SK-N-SH (cell line): Measurements from ENCODE around the gene SLC13A1.

Experiments
- CTCF ChIP-seq: fragments of 200-600 bp; sonication (generic); IDR thresholded peaks from 2 replicates; pipeline ENCODE4 v1.6.1; 2017; ENCODE audit warnings: antibody characterized with exemption, mild to moderate bottlenecking, moderate library complexity
- EP300 ChIP-seq, 2 experiments: IDR thresholded peaks; 2 replicates each; pipeline versions ENCODE4 v1.4.0 to v1.6.1; 2012; ENCODE audit warnings: borderline replicate concordance in 1 of 2, low read depth in 1 of 2, low read length in 1 of 2
- EZH2phosphoT487 ChIP-seq: fragments of 200-600 bp; sonication (generic); IDR thresholded peaks from 2 replicates; pipeline ENCODE4 v1.6.1; 2017; ENCODE audit warnings: low read depth, mixed run types, mild to moderate bottlenecking, antibody characterized with exemption, moderate library complexity, borderline replicate concordance
- FOXM1 ChIP-seq: IDR thresholded peaks from 2 replicates; pipeline ENCODE4 v1.4.0; 2012; ENCODE audit warnings: low read depth, mild to moderate bottlenecking
- MAX ChIP-seq: IDR thresholded peaks from 2 replicates; pipeline ENCODE4 v1.4.0; 2012; ENCODE audit warnings: low read depth
- MXI1 ChIP-seq: IDR thresholded peaks from 2 replicates; pipeline ENCODE4 v1.6.1; 2012; ENCODE audit warnings: mild to moderate bottlenecking, low read depth, low read length, improper control_type of control experiment
- PBX3 ChIP-seq: IDR thresholded peaks from 2 replicates; pipeline ENCODE4; 2012
- RAD21 ChIP-seq: IDR thresholded peaks from 2 replicates; pipeline ENCODE4 v1.6.1; 2012; ENCODE audit warnings: mild to moderate bottlenecking, low read length
- RFX5 ChIP-seq: IDR thresholded peaks from 2 replicates; pipeline ENCODE4 v1.6.1; 2012; ENCODE audit warnings: mild to moderate bottlenecking, improper control_type of control experiment, low read length
- RXRA ChIP-seq: IDR thresholded peaks from 2 replicates; pipeline ENCODE4 v1.4.0; 2012; ENCODE audit warnings: low read depth, mild to moderate bottlenecking, borderline replicate concordance
- TAF1 ChIP-seq: IDR thresholded peaks from 2 replicates; pipeline ENCODE4 v1.6.1; 2012; ENCODE audit warnings: low read depth, mild to moderate bottlenecking, low read length, moderate library complexity, borderline replicate concordance
- USF1 ChIP-seq: IDR thresholded peaks from 2 replicates; pipeline ENCODE4 v1.4.0; 2012; ENCODE audit warnings: low read depth, borderline replicate concordance
- USF2 ChIP-seq: fragments of 150-350 bp; IDR thresholded peaks from 2 replicates; pipeline ENCODE4 v1.6.1; 2017; ENCODE audit warnings: antibody characterized with exemption, low read length, low read depth, borderline replicate concordance
- ZBTB33 ChIP-seq: IDR thresholded peaks from 2 replicates; pipeline ENCODE4 v1.4.0; 2012; ENCODE audit warnings: low read depth, borderline replicate concordance

GRCh38 chr7:123133924-123134323 lies 65.8 kb downstream of the SLC13A1 start:
- TF ChIP-seq USF2 (no peak), CTCF (no peak), FOXM1 (no peak), TAF1 (no peak), ZBTB33 (no peak), EP300 (IDR thresholded peaks at IDR 0.05; ENCODE audit: borderline replicate concordance in 1 of 2, low read depth in 1 of 2, low read length in 1 of 2) (no peak), EZH2phosphoT487 (no peak), MAX (no peak), PBX3 (no peak), USF1 (no peak), RXRA (no peak), MXI1 (no peak), RAD21 (no peak), RFX5 (no peak)
